ENCODE data around the gene ZNF133.

DNA sequence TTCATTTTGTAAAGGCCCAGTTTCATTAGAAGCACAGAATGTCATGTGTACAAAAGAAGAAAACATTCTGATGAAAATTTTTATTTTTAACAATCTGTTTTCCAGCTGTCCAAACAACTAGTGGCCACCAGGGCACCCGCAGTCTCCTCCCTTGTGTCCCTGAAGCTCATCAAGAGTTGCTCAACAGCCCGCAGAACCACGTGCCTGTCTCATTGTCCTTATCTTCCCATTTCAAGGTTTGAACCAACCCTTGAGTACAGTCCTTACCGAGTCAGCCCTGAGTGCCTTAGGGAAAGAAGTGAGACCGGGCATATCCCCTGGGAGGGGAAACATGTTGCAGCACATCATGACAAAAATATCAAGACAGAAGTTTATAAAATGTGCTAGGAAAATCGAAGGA, 15.9 kb upstream of the ZNF133 start:
- TF ChIP-seq, protein P1, sequence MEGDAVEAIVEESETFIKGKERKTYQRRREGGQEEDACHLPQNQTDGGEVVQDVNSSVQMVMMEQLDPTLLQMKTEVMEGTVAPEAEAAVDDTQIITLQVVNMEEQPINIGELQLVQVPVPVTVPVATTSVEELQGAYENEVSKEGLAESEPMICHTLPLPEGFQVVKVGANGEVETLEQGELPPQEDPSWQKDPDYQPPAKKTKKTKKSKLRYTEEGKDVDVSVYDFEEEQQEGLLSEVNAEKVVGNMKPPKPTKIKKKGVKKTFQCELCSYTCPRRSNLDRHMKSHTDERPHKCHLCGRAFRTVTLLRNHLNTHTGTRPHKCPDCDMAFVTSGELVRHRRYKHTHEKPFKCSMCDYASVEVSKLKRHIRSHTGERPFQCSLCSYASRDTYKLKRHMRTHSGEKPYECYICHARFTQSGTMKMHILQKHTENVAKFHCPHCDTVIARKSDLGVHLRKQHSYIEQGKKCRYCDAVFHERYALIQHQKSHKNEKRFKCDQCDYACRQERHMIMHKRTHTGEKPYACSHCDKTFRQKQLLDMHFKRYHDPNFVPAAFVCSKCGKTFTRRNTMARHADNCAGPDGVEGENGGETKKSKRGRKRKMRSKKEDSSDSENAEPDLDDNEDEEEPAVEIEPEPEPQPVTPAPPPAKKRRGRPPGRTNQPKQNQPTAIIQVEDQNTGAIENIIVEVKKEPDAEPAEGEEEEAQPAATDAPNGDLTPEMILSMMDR (IDR thresholded peaks at IDR 0.05; ENCODE audit: low read length) = no peak
- TF ChIP-seq EZH2 (IDR thresholded peaks at IDR 0.05; ENCODE audit: borderline replicate concordance, low read length) = no peak

All from OCI-LY1 (cell line).